Activated naive CD4-positive, alpha-beta T cell treated with anti-CD3 and anti-CD28 coated beads for 36 hours (primary cell): ENCODE results near the gene ERFL. TPM values are rescaled to one million over a fixed set of nuclear protein-coding genes. Genes with fewer than 3 reads are reported as not detected.

ENCODE experiments used
- CTCF ChIA-PET: fragments of 350-600 bp; sonication (Branson Sonifier 250); formaldehyde crosslinking; loops from one replicate; lab custom pipeline; 2021; ENCODE audit warnings: antibody characterized with exemption; lab: Charles Lee
- DNase-seq: peaks from one replicate; pipeline ENCODE4 v3.0.0-alpha.2; 2020
- H3K27ac Mint-ChIP-seq: one replicate; pipeline ENCODE4 v1.8.0; 2021; ENCODE audit warnings: mild to moderate bottlenecking, mixed read lengths
- H3K27me3 Mint-ChIP-seq: one replicate; pipeline ENCODE4 v1.8.0; 2021; ENCODE audit warnings: low read depth, mixed read lengths
- H3K36me3 Mint-ChIP-seq: one replicate; pipeline ENCODE4 v1.8.0; 2021; ENCODE audit warnings: low read depth, mixed read lengths
- H3K4me1 Mint-ChIP-seq: one replicate; pipeline ENCODE4 v1.8.0; 2021; ENCODE audit warnings: low read depth, mixed read lengths
- H3K4me3 Mint-ChIP-seq: one replicate; pipeline ENCODE4 v1.8.0; 2021; ENCODE audit warnings: mild to moderate bottlenecking, moderate library complexity, mixed read lengths
- H3K9me3 Mint-ChIP-seq: one replicate; pipeline ENCODE4 v1.8.0; 2021; ENCODE audit warnings: mixed read lengths
- intact Hi-C: fragments of 100-400 bp; cut with micrococcal nuclease; formaldehyde crosslinking; loops from one replicate; pipeline ENCODE4 v1.15.1; 2023
- total RNA-seq, 2 experiments: library from RNA; stranded (reverse); gene quantifications; one replicate each; pipeline ENCODE4 v1.2.3, GENCODE V29; 2021

ERFL gene
- total RNA-seq, 2 experiments from 2014 or later, result 0.99 to 1.3 TPM

DNA sequence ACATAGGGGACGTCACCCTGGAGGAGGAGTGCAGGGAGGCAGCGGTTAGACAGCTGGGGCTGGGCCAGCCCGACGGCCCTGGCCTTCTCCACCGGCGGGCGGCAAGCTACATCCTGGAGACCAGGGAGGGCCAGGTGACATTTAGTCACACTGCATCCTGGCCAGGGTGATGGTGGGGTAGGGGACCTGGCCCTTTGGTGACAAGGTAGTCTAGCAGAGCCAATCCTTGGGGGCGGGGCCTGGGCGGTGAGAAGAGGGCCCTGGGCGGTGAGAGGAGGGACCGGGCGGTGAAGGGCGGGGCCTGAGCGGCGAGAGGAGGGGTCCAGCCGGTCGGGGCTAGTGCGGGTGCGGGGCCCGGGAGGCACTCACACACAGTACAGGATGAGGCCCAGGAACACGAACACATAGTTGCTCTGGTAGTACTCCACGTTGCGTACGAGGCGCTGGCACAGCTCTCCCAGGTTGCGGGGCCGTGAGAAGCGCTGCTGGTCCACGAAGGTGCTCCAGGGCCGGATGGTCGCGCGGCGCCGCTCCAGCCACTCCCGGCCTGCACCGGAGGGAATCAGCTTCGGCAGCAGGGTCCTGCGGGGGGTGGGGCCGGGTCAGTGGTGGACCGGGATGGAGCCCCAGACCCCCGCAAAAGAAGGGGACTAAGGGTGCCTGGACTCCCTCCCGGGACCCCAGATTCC lies 30.3 kb upstream of the ERFL start:
- DNase-seq, result peak; percentile 92
- Mint-ChIP-seq H3K4me1 (peaks cover 13% of the 10 kb centered on the region), H3K27ac (peak overlapping the region; percentile 59), H3K9me3 (no peaks in the 10 kb centered on the region), H3K4me3 (peak overlapping the region; percentile 95), H3K27me3 (no peaks in the 10 kb centered on the region), H3K36me3 (no peaks in the 10 kb centered on the region)
- intact Hi-C loops, result loop anchor here (1.0 to 5.0 kb wide), 5 partner anchors 13 to 284 kb away; partner anchors contain the start of genes DEDD2 and GSK3A
- CTCF ChIA-PET, result interaction anchor here (0.8 to 3.0 kb wide), 7 partner anchors 13 to 99 kb away, joined by 3 to 21 read pairs (median 4); partner anchors contain the start of gene RPS19

DNA sequence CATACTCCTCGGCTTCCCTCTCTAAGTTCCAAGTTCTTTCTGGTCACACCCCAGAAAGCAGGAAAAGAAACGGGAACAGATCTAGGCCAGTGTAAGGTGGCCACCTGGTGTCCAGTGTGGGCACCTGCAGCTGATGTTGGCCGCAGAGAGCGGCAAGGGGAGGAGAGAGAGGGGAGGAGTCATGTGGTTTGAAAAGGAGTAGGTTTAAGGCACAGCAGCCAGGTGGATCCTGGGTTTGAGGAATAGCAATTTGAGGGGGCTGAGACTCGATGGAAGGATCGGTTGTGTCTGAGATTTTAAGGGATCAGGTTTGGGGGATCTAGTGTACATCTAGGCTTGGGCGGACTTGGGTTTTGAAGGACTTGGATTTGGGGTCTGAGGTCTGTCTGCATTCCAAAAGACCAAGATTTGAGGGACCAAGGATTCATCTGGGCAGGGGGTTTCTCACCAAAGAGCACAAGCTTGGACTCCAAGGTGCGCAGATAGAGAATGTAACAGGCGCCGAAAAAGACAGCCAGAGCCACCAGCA lies 29.7 kb upstream of the ERFL start:
- Mint-ChIP-seq H3K4me3 (peak overlapping the region; percentile 95), H3K27ac (peak overlapping the region; percentile 65), H3K36me3 (no peaks in the 10 kb centered on the region), H3K4me1 (peaks cover 13% of the 10 kb centered on the region), H3K9me3 (no peaks in the 10 kb centered on the region), H3K27me3 (no peaks in the 10 kb centered on the region)
- DNase-seq, result peak; percentile 57
- CTCF ChIA-PET, result interaction anchor here (0.8 to 3.0 kb wide), 5 partner anchors 13 to 86 kb away, joined by 3 to 21 read pairs (median 4); no protein-coding TSS in a partner anchor
- intact Hi-C loops, result loop anchor here (1.0 to 5.0 kb wide), 2 partner anchors 99 to 259 kb away; partner anchors contain the start of gene DEDD2

DNA sequence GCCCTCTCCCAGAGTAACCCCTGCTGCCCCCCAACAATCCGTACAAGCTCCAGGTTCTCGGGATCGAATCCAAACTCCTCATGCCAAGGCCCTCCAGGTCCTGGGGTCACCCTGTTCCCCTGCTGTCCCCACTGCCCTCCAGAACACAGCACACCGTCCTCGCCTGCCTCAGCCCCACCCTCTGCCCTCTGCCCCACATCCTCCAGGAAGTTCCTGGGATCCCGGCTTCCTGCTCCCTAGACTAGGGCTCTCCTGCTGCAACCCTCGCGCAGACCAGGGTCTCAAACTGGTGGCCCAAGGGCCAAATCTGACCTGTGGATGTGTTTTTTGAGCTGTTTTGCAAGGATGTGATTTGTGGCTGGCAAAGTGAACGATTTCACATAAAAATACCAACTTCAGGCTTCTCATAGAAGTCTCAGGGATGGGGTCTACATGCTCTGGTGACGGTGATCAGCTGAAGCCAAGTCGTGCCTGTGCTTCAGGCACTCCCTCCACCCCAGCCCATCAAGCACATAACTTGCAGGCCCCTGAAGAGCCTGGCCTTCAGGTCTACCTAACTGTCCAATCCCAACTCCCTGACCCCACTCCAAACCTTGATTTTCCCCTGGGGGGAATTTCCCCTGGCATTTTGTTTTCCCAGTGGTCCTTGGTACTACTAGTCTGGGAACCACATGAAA lies 29.1 kb upstream of the ERFL start:
- Mint-ChIP-seq H3K27ac (peak overlapping the region; percentile 65), H3K4me1 (peaks cover 13% of the 10 kb centered on the region), H3K36me3 (no peaks in the 10 kb centered on the region), H3K4me3 (no peak overlapping the region), H3K9me3 (no peaks in the 10 kb centered on the region), H3K27me3 (no peaks in the 10 kb centered on the region)
- intact Hi-C loops, result loop anchor here (5.0 kb wide), 1 partner anchor 260 kb away; the partner anchor contains the start of gene DEDD2
- CTCF ChIA-PET, result interaction anchor here (0.6 to 3.0 kb wide), 6 partner anchors 12 to 85 kb away, joined by 3 to 21 read pairs (median 4); no protein-coding TSS in a partner anchor
- no peak for DNase-seq

DNA sequence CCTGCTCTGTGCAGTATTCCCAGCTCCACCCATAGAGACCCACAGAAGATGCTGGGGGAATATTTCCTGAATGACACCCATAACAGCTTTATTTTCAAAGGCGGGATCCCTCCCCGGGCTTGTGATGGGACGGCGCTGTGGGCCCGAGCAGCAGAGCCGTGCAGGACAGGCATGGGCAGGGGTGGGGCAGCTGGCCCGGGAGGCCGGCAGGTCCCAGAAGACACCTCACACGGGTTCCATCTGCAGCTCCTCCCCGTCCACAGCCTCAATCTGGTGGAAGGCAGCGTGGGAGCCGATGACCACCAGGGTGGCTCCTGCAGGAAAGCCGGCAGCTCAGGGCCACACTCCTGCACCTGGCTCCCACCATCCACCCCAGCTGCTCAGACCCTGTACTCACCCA lies 28.4 kb upstream of the ERFL start:
- Mint-ChIP-seq H3K27me3 (no peaks in the 10 kb centered on the region), H3K9me3 (no peaks in the 10 kb centered on the region), H3K4me1 (peaks cover 16% of the 10 kb centered on the region), H3K36me3 (no peaks in the 10 kb centered on the region), H3K4me3 (no peak overlapping the region), H3K27ac (no peak overlapping the region)
- no peak for DNase-seq
- intact Hi-C loops, result loop anchor here (5.0 kb wide), 1 partner anchor 261 kb away; the partner anchor contains the start of gene DEDD2
- CTCF ChIA-PET, result interaction anchor here (0.6 to 3.0 kb wide), 6 partner anchors 11 to 85 kb away, joined by 3 to 21 read pairs (median 4); no protein-coding TSS in a partner anchor

DNA sequence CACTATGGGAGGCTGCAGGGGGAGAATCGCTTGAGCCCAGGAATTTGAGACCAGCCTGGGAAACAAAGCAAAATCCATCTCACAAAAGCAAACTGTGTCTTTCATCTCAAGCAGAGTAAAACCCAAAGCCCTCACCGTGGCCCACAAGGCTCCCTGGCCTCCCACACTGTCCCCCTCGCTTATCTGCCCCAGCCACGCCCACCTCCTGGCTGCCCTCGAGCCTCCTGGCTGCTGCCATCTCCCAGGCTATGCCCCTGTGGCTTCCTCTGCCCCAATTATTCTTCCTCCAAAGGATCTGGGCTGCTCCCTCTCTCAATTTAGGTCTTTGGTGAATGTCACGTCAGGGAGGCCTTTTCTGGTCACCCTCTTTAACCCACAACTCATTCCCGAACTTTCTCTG lies 27.3 kb upstream of the ERFL start:
- intact Hi-C loops, result loop anchor here (5.0 kb wide), 1 partner anchor 262 kb away; the partner anchor contains the start of gene DEDD2
- Mint-ChIP-seq H3K36me3 (no peaks in the 10 kb centered on the region), H3K4me3 (no peak overlapping the region), H3K27ac (no peak overlapping the region), H3K9me3 (no peaks in the 10 kb centered on the region), H3K4me1 (peaks cover 20% of the 10 kb centered on the region), H3K27me3 (no peaks in the 10 kb centered on the region)
- CTCF ChIA-PET, result interaction anchor here (3.0 kb wide), 1 partner anchor 83 kb away, joined by 21 read pairs; no protein-coding TSS in a partner anchor
- DNase-seq, result no peak

DNA sequence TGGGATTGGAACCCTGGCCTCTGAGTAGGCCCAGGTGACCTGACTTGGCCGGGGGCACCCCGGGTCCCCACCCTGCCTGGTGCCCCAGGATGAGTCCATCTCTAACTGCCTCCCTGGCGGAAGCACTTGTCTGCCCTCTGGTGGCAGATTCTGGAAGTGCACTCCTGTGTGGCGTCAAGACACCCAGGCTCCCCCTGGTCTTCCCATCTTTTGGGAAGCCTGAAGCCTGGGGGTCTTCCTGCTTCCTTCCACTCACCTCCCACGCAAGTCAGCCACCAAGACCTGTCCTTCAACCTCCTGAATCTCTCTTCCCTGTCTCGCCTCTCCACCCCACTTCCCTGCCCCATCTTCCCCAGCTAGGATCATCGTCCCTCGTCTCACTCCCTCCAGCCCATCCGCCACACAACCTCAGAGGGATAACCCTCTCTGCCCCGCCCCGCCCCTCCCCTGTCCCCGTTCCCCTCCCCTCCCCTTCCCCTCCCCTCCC lies 23.5 kb upstream of the ERFL start:
- Mint-ChIP-seq H3K9me3 (no peaks in the 10 kb centered on the region), H3K27ac (peak overlapping the region; percentile 63)
- intact Hi-C loops, result loop anchor here (1.0 to 2.0 kb wide), 4 partner anchors 17 to 157 kb away; no protein-coding TSS in a partner anchor

DNA sequence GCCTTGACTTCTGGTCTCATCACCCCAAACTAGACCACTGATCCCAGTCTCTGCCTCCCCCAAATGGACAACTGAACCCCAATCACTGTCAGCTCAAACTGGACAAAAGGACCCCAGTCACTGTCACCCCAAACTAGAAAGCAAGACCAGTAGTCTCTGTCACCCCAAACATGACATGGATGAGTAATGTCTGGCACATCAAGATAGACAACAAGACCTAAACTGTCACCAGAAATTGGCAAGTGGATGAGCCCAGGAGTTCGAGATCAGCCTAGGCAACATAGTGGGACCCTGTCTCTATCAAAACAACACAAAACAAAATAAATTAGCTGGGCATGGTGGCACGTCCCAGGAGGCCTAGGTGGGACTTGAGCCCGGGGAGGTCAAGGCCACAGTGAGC lies 18.8 kb upstream of the ERFL start:
- intact Hi-C loops, result no loop called here
- Mint-ChIP-seq H3K27ac (peak overlapping the region; percentile 74), H3K9me3 (no peaks in the 10 kb centered on the region), H3K36me3 (no peaks in the 10 kb centered on the region), H3K4me3 (no peak overlapping the region), H3K27me3 (no peaks in the 10 kb centered on the region), H3K4me1 (peaks cover 40% of the 10 kb centered on the region)
- CTCF ChIA-PET, result interaction anchor here (1.3 to 6.1 kb wide), 5 partner anchors 16 to 88 kb away, joined by 3 to 51 read pairs (median 4); partner anchors contain the start of gene RPS19
- DNase-seq, result no peak

More for the DNA sequence above, 23.5 kb upstream of the ERFL start:
- CTCF ChIA-PET, result interaction anchor here (0.6 to 4.4 kb wide), 9 partner anchors 20 to 100 kb away, joined by 3 to 44 read pairs (median 4); partner anchors contain the start of genes CD79A and RPS19
- Mint-ChIP-seq H3K27me3 (no peaks in the 10 kb centered on the region), H3K36me3 (no peaks in the 10 kb centered on the region), H3K4me1 (peaks cover 14% of the 10 kb centered on the region), H3K4me3 (no peak overlapping the region)
- peak; percentile 95 for DNase-seq

DNA sequence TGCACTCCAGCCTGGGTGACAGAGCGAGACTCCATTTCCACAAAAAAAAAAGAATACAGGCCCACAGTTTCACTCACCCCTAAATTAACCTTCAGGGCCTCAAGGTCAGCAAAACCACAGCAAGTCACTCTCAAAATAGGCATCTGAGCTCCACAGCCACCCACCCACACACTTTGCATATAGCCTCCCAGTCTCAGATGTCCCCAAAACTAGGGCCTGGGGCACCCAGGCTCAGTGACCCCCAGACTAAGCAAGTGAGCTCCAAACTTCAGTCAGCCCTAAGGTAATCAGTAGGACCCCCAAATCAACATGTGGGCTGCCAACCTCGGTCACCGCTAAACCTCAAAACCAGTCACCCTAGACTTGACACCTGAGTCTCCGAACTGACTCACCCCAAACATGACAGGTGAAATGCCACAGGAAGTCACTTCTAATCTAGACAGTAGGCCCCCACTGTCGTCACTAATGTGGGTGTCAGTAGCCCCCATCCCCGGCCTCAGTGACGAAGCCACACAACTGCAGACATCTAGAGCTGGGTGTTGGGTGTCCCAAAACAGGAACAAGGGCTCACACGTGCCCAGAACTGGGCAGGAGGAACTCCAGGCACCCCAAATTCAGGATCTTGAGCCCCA lies 17.0 kb upstream of the ERFL start:
- Mint-ChIP-seq H3K27ac (peak overlapping the region; percentile 93), H3K4me1 (peaks cover 42% of the 10 kb centered on the region), H3K36me3 (no peaks in the 10 kb centered on the region), H3K9me3 (no peaks in the 10 kb centered on the region), H3K4me3 (peak overlapping the region; percentile 48), H3K27me3 (no peaks in the 10 kb centered on the region)
- CTCF ChIA-PET, result interaction anchor here (0.5 to 6.1 kb wide), 15 partner anchors 9 to 801 kb away, joined by 3 to 51 read pairs (median 5); partner anchors contain the start of genes CD79A and RABAC1
- peak; percentile 98 for DNase-seq
- intact Hi-C loops, result loop anchor here (1.0 to 2.0 kb wide), 6 partner anchors 14 to 86 kb away; partner anchors contain the start of genes ERFL and RABAC1

DNA sequence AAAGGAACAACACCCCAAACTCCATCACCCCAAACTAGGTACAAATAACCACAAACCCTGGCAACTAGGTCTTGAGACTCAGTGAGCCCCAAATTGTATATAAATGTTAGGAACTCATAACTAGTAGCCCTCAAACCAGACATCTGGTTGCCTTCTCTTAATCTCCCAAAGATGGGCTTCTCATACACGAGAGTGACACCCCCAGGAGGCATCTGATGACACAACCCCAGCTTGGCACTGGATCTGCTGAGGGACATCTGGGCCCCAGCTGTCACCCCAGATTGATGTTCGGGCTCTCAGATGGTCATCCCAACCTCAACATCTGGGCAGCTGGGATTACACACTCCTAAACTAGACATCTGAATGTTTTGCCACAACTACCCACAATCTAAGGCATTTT lies 16.1 kb upstream of the ERFL start:
- intact Hi-C loops, result loop anchor here (2.0 kb wide), 1 partner anchor 16 kb away; the partner anchor contains the start of gene ERFL
- H3K4me1 Mint-ChIP-seq, result peaks cover 44% of the 10 kb centered on the region
- no peak for DNase-seq
- H3K4me3 Mint-ChIP-seq, result no peak overlapping the region
- no peaks in the 10 kb centered on the region for H3K27me3 Mint-ChIP-seq
- no peak overlapping the region for H3K27ac Mint-ChIP-seq
- CTCF ChIA-PET, result interaction anchor here (1.1 to 6.1 kb wide), 7 partner anchors 8 to 151 kb away, joined by 4 to 51 read pairs (median 5); no protein-coding TSS in a partner anchor
- no peaks in the 10 kb centered on the region for H3K36me3 Mint-ChIP-seq
- H3K9me3 Mint-ChIP-seq, result no peaks in the 10 kb centered on the region

DNA sequence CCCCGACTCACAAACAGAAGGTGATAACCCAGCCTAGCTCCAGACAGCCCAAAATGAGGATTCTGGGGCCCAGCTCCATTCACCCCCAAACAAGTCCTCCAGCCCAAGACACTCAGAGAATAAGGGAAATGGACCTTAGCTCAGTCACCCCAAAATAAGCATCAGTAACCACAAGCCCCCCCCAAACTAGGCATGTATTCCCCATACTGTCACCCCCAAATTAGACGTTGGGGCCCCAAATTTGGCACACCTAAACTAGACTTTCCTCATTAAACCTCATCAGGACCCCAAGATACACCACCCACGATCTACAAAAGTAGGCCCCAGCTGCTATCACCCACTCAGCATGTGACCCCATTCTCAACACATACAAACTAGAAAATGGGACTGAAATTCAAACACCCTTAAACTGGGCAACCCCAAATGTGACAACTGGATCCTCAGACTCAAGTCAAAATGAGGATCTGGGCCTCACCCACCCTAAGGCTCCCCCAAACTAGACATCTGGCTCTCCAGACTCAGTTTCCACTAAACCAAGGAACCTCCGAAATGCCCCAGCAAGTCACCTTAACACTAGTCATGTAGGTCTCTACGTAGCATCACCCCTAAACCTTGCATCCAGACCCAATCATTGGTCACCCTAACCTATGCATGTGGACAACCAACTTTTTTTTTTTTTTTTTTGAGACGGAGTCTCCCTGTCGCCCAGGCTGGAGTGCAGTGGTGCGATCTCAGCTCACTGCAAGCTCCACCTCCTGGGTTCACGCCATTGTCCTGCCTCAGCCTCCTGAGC lies 13.4 kb upstream of the ERFL start:
- Mint-ChIP-seq H3K36me3 (no peaks in the 10 kb centered on the region), H3K27me3 (no peaks in the 10 kb centered on the region), H3K4me1 (peaks cover 41% of the 10 kb centered on the region), H3K9me3 (no peaks in the 10 kb centered on the region), H3K4me3 (peak overlapping the region; percentile 44), H3K27ac (peak overlapping the region; percentile 51)
- CTCF ChIA-PET, result interaction anchor here (1.2 to 1.6 kb wide), 3 partner anchors 9 to 69 kb away, joined by 3 to 4 read pairs (median 3); no protein-coding TSS in a partner anchor
- intact Hi-C loops, result no loop called here
- DNase-seq, result no peak
